Activated effector memory CD4-positive, alpha-beta T cell treated with anti-CD3 and anti-CD28 coated beads, Interleukin-2, amount 50 U/mL, for 16 hours (primary cell): Measurements from ENCODE around the gene RGCC.
"Not testable (repeated sequence)": the region's sequence is repeated elsewhere in the genome, so short reads cannot be mapped to it uniquely, and the experiment has no call there.

ENCODE experiments used
- DNase-seq: peaks from one replicate; pipeline ENCODE4 v3.0.0-alpha.2; 2020

Gene RGCC

GRCh38 chr13:41456768-41457588, at the start of gene RGCC:
Gene RGCC (plus strand): TSS chr13:41457550. CDS start chr13:41457708, 158 bp downstream.
- DNase-seq: peak; percentile 98

- no peak for DNase-seq
Observed at GRCh38 chr13:41408121-41408520, 49.2 kb upstream of the RGCC start.

DNA sequence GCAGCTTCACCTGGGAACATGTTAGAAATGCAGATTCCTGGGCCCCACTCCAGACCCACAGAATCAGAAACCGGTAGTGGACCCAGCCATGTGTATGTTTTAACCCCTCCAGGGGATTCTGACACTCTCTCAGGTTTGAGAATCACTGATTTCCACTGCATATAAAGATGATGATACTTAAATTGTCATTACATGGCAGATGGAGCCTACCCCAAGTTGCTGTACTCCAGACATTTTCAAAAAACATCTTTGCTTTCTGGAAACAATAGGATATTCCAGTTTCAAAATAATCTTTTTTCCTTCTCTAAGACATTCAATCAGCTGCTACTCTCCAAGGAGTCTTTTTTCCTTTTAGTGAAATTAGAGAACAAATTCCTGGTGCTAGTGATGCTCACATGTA, 48.6 kb upstream of the RGCC start:
- DNase-seq: no peak

DNA sequence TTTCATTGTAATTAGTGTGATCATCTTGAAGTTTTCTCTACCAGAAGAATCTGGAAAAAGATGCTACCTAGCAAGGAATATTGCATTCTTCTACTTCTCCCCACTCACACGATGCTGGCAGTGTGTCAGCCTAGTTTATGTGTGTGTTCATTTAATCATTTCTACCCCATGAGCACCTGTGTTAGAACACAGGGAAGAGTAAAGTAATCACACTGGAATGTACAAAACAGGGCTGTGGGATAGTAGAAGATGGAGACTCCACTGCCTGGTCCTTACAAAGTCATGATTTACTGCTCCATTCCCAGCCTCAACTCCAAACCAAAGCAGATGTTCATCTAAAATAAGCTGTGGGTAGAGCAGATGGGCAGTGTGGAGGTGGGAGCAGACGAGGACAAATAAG, 47.7 kb upstream of the RGCC start:
- no peak for DNase-seq

GRCh38 chr13:41411060-41411459, 46.3 kb upstream of the RGCC start:
- DNase-seq: no peak

- no peak for DNase-seq
Observed at GRCh38 chr13:41411522-41411921, 45.8 kb upstream of the RGCC start.

DNA sequence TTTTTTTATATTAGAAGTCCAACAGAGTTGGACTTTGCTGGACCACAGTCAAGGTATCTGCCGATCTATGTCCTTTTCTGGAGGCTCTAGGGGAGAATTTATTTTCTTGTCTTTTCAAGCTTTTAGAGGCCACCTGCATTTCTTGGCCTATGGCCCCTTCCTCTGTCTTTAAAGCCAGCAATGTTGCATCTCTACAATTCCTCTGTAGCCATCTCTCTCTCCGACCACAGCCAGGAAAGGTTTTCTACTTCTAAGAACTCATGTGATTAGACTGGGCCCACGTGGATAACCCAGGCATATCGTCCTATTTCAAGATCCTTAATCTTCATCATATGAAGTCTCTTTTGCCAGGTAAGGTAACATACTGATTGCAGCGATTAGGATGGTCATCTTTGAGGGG, 43.5 kb upstream of the RGCC start:
- DNase-seq: no peak

GRCh38 chr13:41416276-41416675, 41.1 kb upstream of the RGCC start:
- no peak for DNase-seq

DNA sequence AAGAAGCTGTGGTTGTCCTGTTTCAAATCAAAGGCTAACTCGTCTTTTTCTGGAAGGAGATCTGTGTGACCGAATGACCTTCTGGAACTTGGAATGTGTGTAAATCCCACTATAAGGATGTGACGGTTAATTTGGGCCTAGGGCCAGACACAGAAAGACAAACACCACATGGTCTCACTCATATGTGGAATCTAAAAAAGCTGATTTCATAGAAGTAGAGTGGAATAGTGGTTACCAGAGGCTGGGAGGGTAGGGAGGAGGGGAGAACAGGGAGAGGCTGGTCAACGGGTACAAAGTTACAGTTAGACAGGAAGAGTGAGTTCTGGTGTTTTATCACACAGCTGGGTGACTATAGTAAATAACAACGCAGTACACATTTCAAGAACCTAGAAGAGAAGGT, 39.3 kb upstream of the RGCC start:
- DNase-seq: no peak

GRCh38 chr13:41418731-41419130, 38.6 kb upstream of the RGCC start:
- DNase-seq: no peak

- DNase-seq: no peak
Observed at GRCh38 chr13:41419206-41419605, 38.1 kb upstream of the RGCC start.

DNA sequence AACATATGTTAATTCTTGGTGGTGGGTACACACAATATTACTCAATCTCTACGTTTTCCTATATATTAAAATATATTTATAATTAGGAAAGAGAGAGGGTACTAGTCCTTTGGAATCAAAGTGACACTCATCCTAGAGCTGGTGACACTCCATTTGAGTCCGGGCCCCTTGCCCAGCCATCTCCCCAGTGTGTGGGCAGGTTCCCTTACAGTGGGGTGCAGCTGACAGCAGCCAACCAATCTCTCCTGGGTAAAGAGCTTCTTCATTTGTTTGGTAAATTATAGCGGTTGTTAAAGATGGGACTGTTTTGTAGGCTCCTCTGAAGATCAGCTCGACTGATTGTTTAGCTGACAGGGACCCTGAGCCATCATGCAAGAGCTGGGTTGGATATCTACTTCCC, 37.2 kb upstream of the RGCC start:
- no peak for DNase-seq

DNA sequence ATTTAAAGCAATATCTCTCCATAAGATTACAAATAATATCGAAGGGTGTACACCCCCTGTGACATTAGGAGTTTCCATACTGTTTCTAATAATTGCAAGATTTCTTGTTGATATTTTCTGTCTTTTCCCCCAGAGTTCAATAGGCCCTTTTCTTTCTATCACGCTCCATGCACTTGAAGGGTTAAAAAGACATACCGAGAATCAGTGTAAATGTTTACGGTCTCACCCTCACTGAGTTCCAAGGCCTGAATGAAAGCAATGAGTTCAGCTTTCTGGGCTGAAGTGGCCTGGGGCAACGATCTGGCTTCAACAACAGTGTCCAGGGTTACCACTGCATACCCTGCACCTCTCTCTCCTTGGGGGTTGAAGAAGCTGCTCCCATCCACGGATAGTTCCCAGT, 36.0 kb upstream of the RGCC start:
- not testable (repeated sequence) for DNase-seq

DNA sequence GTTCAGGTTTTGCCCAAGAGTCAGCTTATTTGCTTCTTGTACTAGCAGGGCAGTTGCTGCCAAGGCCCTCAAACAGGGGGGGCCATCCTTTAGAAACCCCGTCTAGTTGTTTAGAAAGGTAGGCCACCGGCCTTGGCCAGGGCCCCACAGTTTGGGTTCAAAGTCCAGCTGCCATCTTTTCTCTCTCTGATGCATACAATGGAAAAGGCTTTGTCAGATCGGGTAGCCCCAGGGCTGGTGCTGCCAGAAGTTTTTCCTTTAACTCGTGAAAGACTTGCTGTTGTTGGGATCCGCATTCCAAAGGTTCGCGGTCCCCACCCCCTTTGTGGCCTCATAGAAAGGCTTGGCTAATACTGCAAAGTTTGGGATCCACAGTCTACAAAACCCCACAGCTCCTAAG, 35.4 kb upstream of the RGCC start:
- DNase-seq: not testable (repeated sequence)

DNA sequence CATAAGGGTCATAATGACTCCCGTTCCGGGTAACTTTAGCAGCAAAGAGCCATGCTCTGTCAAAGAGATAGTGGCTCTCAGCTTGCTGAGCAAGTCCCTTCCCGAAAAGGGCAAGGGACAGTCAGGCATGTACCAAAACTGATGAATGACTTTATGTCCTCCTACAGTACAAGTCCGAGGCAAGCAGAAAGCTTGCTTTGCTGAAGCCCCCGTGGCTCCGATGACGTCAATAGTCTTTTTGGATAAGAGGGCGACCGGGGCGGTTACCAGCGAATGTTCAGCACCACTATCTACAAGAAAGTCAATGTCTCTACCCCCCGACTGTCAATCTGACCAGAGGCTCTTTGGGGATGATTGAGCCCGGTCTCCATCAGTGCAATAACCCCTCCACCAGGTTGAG, 34.1 kb upstream of the RGCC start:
- DNase-seq: not testable (repeated sequence)

GRCh38 chr13:41424675-41425074, 32.7 kb upstream of the RGCC start:
- not testable (repeated sequence) for DNase-seq

DNA sequence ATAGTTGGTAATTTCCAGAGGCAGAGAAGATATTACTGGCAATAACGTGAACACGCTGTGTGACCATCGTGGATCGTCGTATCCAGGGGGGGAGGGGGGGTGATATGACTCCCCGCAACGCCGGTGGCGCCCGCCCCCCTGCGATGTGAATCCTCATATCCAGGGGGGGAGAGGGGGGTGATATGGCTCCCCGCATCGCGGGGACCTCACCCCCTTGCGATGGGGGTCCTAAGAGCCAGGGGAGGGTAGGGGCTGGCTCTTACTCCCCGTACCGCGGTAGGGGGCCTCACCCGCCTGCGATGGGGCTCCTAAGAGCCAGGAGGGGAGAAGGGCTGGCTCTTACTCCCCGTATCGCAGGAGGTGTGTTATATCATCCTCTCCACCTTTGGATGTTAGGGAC, 31.3 kb upstream of the RGCC start:
- no peak for DNase-seq

DNA sequence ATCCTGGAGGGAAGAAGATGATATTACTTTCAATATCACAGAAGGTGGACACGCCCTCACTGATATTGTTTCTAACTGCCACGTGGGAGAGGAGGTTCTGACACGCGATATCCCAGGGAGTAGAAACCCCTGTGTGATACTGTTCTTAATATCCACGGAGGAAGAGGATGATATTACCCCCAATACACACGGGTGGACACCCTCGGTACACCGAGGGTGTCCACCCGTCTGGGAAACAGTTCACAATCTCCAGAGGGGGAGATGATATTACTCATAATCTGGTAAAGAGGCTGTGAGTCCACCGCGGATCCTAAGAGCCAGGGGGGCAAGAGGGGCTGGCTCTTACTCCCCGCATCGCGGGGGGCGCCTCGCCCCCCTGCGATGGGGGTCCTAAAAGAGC, 29.7 kb upstream of the RGCC start:
- no peak for DNase-seq

- DNase-seq: peak; percentile 71
Observed at GRCh38 chr13:41428155-41428554, 29.2 kb upstream of the RGCC start.

GRCh38 chr13:41434030-41434429, 23.3 kb upstream of the RGCC start:
- DNase-seq: not testable (repeated sequence)

- DNase-seq: no peak
Observed at GRCh38 chr13:41434831-41435520, 22.4 kb upstream of the RGCC start.

DNA sequence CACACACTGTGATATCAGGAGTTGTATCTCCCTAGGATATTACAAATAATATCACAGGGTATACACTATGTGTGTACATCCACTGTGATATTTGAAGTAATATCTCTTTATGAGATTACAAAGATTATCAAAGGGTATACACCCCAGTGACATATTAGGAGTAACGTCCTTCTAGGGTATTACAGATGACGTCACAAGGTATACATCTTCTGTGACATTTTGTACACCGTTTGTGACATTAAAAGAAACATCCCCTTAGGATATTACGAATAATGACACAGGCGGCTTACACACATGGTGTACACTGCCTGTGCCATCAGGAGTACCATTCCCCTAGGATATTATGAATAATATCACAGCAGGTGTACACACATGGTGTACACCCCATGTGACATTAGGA, 13.4 kb upstream of the RGCC start:
- no peak for DNase-seq

- no peak for DNase-seq
Observed at GRCh38 chr13:41452462-41452861, 4.9 kb upstream of the RGCC start.

DNA sequence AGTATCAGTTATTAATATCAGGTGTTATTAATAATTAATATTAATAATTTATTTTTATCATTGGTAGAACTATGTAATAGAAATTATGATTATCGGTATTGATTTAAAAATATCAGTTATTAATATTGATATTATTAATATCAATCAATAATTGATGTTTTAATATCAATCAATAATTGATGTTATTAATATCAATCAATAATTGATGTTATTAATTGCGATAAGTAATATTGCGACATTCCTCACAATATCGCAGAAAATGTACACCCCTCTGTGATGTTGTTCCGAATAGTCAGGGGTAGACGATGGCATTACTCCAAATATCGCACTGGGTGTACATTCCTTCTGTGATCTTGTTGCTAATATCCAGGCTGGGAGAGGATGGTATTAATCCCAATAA, 3.7 kb upstream of the RGCC start:
- no peak for DNase-seq

- DNase-seq: no peak
Observed at GRCh38 chr13:41454170-41454569, 3.2 kb upstream of the RGCC start.
